HG03280 (cell line): ENCODE data around the gene IGSF1.

Source experiments
- ATAC-seq: cut with Tn5 transposase; IDR thresholded peaks from one replicate; pipeline ENCODE4 v1.9.1; 2021; ENCODE audit warnings: mild to moderate bottlenecking, moderate library complexity; ENCODE audit not compliant: unreplicated experiment

Gene IGSF1

GRCh38 chrX:131288738-131289511 is at the start of gene IGSF1:
TSS of gene IGSF1 (minus strand) at chrX:131289306. CDS start at chrX:131286674, 2,632 bp downstream.
- ATAC-seq = no peak

GRCh38 chrX:131332331-131332730 is 43.2 kb upstream of the IGSF1 start:
- ATAC-seq = no peak

- ATAC-seq = no peak
Observed at GRCh38 chrX:131331152-131331551, 42.0 kb upstream of the IGSF1 start.

GRCh38 chrX:131330735-131331134 is 41.6 kb upstream of the IGSF1 start:
- ATAC-seq = no peak

- no peak for ATAC-seq
Observed at GRCh38 chrX:131322651-131323050, 33.5 kb upstream of the IGSF1 start.

- no peak for ATAC-seq
Observed at GRCh38 chrX:131317326-131317725, 28.2 kb upstream of the IGSF1 start.

GRCh38 chrX:131316260-131316659 is 27.2 kb upstream of the IGSF1 start:
- no peak for ATAC-seq

- ATAC-seq = no peak
Observed at GRCh38 chrX:131308980-131309379, 19.9 kb upstream of the IGSF1 start.

- no peak for ATAC-seq
Observed at GRCh38 chrX:131306601-131307000, 17.5 kb upstream of the IGSF1 start.

- no peak for ATAC-seq
Observed at GRCh38 chrX:131305926-131306325, 16.8 kb upstream of the IGSF1 start.

- ATAC-seq = no peak
Observed at GRCh38 chrX:131302701-131303100, 13.6 kb upstream of the IGSF1 start.

- no peak for ATAC-seq
Observed at GRCh38 chrX:131301155-131301554, 12.0 kb upstream of the IGSF1 start.

- no peak for ATAC-seq
Observed at GRCh38 chrX:131298846-131299245, 9.7 kb upstream of the IGSF1 start.

- no peak for ATAC-seq
Observed at GRCh38 chrX:131298036-131298435, 8.9 kb upstream of the IGSF1 start.

- no peak for ATAC-seq
Observed at GRCh38 chrX:131289527-131289926, 421 bp upstream of the IGSF1 start.

- ATAC-seq = no peak
Observed at GRCh38 chrX:131288188-131288587, 918 bp downstream of the IGSF1 start.

- ATAC-seq = no peak
Observed at GRCh38 chrX:131287560-131288179, 1.4 kb downstream of the IGSF1 start.

GRCh38 chrX:131279617-131280016 is 9.5 kb downstream of the IGSF1 start:
- no peak for ATAC-seq

- ATAC-seq = no peak
Observed at GRCh38 chrX:131279197-131279596, 9.9 kb downstream of the IGSF1 start.

- ATAC-seq = no peak
Observed at GRCh38 chrX:131277543-131278136, 11.5 kb downstream of the IGSF1 start.

- no peak for ATAC-seq
Observed at GRCh38 chrX:131273011-131273410, 16.1 kb downstream of the IGSF1 start.

GRCh38 chrX:131271826-131272225 is 17.3 kb downstream of the IGSF1 start:
- no peak for ATAC-seq
